ENCODE results near the gene CAST.

Gene CAST

GRCh38 chr5:96750110-96750822 lies 88.1 kb downstream of the CAST start:
- no peak for DNase-seq

- DNase-seq = no peak
Observed at GRCh38 chr5:96751203-96752169, 89.3 kb downstream of the CAST start.

- DNase-seq = no peak
Observed at GRCh38 chr5:96752341-96753016, 90.3 kb downstream of the CAST start.

GRCh38 chr5:96753017-96753397 lies 90.8 kb downstream of the CAST start:
- DNase-seq = no peak

DNA sequence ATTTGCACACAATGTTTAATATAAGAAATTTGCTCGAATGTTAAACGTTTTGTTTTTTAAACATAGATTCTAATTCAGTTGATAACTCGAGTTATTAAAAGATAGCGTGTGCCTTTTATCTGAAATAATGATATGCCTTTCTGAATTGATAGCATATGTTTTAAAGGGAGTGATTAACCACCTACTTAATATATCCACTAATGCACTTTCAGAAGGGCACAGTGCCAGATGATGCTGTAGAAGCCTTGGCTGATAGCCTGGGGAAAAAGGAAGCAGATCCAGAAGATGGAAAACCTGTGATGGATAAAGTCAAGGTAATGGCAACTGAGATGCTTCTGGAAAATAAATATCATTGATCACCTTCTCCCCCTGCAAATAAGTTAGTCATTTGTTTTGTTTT lies 91.7 kb downstream of the CAST start:
- DNase-seq = no peak

DNA sequence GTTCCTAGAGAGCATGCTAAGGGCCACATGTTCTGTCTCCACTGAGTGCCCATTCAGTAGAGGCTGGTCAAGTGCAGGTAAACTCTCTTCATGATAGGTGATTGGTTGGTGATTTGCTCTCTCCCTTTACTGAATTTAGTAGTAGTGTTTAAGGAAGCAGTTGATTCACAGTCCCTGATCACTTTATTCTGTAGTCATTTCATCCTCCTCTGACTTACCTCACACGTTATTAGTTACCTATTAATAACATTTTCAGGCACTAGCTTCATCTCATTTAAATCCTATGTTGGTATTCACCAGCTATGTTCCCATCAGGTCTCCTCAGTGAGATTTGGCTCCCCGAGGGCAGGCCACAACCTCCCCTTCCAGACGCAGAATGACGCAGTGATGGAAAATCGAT lies 93.7 kb downstream of the CAST start:
- no peak for DNase-seq

DNA sequence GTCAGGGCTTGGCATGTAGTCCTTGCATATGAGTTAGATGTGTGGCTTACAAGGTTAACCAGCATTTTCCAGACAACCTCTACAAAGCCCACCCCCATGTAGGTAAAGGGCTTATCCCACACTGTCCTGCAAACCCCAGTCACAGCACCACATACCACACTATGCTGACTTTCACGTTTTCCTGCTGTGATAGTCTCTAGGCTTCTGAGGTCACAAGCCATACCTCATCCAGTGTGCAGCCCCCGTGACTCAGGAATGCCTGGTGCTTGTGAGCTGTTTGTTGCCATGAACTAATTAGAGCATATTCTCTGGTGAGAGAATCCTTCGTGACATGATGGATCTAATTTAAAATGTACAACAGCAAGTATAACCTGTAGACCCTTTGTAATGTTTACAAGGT lies 94.8 kb downstream of the CAST start:
- no peak for DNase-seq

- DNase-seq = no peak
Observed at GRCh38 chr5:96758621-96759020, 96.4 kb downstream of the CAST start.

DNA sequence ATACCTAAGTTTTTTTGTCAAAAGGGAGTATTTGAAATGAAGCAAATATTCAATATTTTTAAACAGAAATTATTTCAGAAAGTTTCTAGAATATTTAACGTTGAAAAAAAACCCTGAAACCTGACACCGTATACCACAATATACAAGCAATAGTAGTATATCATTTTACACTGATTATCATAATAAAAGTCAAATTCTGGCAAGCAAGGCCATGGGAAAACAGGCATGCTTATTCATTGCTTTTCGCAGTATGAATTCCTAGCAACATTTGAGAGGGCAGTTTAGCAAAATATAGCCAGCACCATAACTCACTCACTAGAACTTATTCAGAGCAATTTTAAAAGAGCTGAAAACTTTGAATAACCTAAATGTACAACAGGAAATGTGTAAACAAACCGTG lies 99.4 kb downstream of the CAST start:
- DNase-seq = no peak

DNA sequence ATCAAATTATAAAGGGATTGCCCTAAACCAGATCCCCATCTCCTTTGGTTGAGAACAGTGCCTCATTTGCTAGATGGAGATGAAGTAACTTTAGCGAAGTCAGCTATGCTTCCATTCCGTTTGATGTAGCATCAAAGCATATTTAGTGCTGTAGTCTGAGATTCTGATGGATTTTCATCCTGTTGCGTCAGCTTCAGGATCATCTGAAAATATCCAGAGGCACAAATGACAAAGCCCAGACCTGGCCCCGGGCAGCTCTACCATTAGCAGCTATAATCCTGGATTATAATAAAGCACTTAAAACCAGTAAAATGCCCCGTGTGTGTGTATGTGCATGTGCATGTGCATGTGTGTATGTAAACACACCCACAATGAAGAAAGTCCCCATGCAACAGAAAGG lies 100.8 kb downstream of the CAST start:
- no peak for DNase-seq

DNA sequence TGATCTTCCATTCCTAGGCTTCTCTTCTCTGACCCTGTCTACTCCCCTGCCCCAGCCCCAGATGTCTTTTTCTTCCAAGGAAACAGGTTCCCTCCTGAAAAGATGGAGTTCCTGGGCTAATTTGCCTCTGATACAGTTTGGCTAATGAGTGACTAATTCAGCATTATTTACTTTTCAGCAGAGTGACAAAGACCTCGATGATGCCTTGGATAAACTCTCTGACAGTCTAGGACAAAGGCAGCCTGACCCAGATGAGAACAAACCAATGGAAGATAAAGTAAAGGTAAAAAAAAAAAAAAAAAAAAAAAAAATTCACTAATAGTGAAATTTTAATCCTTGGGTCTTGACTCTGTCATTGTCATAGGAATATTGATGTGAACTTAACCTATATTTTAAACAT lies 102.9 kb downstream of the CAST start:
- DNase-seq = no peak

GRCh38 chr5:96768708-96769251 lies 106.6 kb downstream of the CAST start:
- DNase-seq = no peak

- no peak for DNase-seq
Observed at GRCh38 chr5:96771395-96771794, 109.2 kb downstream of the CAST start.

- no peak for DNase-seq
Observed at GRCh38 chr5:96772111-96772510, 109.9 kb downstream of the CAST start.

DNA sequence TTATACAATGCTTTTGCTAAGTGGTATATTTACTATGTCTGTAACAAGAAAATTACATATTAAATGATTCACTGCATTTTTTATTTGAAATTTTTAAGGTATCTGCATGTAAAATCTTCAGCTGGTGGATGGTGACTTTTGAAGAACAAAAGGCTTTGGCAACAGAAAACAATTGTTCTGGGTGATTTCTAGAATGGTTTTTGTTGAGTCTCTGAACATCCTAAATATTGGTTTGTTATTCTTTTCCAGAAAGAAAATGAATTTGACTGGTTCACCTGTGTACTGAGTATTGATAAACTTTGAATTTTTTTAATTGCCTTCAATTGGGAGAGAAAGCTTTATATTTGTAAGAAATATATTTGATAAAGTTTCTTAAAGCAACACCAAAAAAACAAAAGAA lies 110.4 kb downstream of the CAST start:
- no peak for DNase-seq

DNA sequence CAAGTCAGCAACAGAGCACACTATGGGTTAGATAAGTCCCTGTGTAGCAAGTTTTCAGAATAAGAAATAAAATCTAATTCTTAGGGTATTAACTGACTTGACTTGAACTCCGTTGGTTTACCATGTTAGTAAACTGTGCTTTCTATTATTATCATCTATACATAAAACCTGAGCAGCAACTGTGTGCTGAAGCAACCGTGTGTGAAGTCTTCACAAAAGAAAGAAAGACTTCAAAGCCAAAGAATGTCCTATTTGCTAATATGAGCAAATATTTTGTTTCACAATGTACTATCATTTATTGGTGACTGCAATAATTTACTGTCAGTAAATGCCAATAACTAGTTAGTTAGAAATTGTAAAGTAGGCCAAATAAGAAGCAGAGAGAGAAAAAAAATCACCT lies 112.9 kb downstream of the CAST start:
- DNase-seq = no peak

- no peak for DNase-seq
Observed at GRCh38 chr5:96775689-96776088, 113.5 kb downstream of the CAST start.

GRCh38 chr5:96776621-96777020 lies 114.4 kb downstream of the CAST start:
- no peak for DNase-seq

GRCh38 chr5:96778409-96778808 lies 116.2 kb downstream of the CAST start:
- DNase-seq = no peak

DNA sequence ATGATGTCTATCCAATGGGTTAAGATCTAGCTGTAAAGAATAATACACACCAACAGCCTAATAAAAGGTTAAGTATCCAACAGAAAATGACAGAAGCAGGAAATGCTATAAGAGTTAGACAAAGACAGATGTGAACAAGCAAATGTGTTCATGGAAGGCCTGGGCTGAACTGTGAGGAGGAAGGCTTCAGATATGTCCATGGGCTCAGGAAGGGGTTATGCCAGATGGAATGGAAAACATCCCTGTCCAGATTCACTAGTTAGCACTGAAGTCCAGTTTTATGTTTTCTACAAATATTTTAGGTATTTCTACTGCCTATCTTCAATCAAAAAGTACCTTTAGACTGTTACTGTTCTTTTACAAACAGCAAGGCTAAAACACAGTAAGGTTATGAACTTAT lies 118.5 kb downstream of the CAST start:
- DNase-seq = no peak

DNA sequence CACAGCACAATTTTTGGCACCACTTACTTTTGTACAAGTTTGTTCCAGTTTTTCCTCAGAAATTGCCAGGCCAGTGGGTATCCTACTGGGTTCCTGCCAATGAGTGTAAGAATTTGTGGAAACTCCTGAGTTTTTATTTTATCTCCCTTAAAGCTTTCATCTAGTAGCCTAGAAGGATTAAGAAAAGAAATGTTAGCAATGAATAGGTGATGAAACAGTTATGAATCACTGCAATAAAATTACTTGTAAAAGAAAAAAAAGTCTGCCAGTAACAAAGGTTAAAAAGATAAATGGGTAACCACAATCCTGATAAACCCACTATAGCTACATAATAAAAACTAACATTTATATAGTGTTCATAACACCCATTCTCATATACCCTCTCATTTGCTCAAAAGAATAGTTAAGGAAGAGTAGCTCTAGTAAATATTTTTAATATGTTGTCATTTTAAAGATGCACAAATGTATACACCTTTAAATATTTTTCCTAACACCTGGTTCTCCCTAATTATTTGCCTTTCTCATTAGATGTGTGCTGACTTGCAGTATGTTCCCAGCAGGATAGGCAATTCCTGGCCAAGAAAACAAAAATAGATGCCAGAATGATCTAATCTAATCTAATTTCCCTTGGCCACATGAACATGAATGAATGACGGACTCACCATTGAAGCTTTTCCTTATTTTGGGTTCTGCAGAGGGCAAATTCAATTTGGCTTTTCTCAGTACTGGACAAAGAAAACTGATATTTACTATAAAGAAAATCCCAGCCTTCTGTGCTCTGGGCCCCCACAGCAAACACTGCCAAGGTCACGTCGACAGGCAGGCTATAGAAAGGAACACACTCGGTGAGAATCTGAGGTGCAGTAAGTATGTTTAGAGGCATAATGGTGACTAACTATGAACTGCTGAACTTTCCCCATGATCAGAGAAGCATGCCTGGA lies 119.1 kb downstream of the CAST start:
- DNase-seq = no peak

GRCh38 chr5:96783326-96783725 lies 121.2 kb downstream of the CAST start:
- DNase-seq = no peak

Data from NCI-H1436 treated with DMSO at 0.1 percent for 48 hours (cell line).